Hepatocyte (in vitro differentiated cells): ENCODE measurements around the gene TNFSF12. TPM values are rescaled to one million over a fixed set of nuclear protein-coding genes. Genes with fewer than 3 reads are reported as not detected.

ENCODE experiments used
- DNase-seq: peaks from one replicate; pipeline ENCODE4 v3.0.0-alpha.2; 2016; ENCODE audit warnings: low spot score
- H2AFZ ChIP-seq: fragments of 200-600 bp; sonication (generic); 2 replicates; pipeline ENCODE4 v1.6.0; 2016; ENCODE audit warnings: antibody characterized with exemption, mild to moderate bottlenecking
- H3K27ac ChIP-seq: fragments of 200-600 bp; sonication (generic); 2 replicates; pipeline ENCODE4 v1.5.1; 2016; ENCODE audit warnings: mild to moderate bottlenecking
- H3K27me3 ChIP-seq: fragments of 200-600 bp; sonication (generic); 2 replicates; pipeline ENCODE4 v1.6.1; 2016
- H3K36me3 ChIP-seq: fragments of 200-600 bp; sonication (generic); replicated peaks from 2 replicates; pipeline ENCODE4 v1.5.1; 2016; ENCODE audit warnings: low read depth; ENCODE audit not compliant: insufficient read depth
- H3K4me1 ChIP-seq: fragments of 200-600 bp; sonication (generic); 2 replicates; pipeline ENCODE4 v1.5.1; 2016; ENCODE audit warnings: mild to moderate bottlenecking, moderate library complexity; ENCODE audit not compliant: insufficient read depth
- H3K4me2 ChIP-seq: fragments of 200-600 bp; sonication (generic); 2 replicates; pipeline ENCODE4 v1.6.0; 2016
- H3K4me3 ChIP-seq: fragments of 200-600 bp; sonication (generic); 2 replicates; pipeline ENCODE4 v1.5.1; 2016; ENCODE audit warnings: mild to moderate bottlenecking
- H3K79me2 ChIP-seq: fragments of 200-600 bp; sonication (generic); 2 replicates; pipeline ENCODE4 v1.6.0; 2017; ENCODE audit warnings: mild to moderate bottlenecking
- H3K9me2 ChIP-seq: fragments of 200-600 bp; sonication (generic); replicated peaks from 2 replicates; pipeline ENCODE4 v1.6.0; 2017; ENCODE audit warnings: mild to moderate bottlenecking; ENCODE audit not compliant: insufficient read depth
- H3K9me3 ChIP-seq: fragments of 200-600 bp; sonication (generic); 2 replicates; pipeline ENCODE4 v1.5.1; 2016; ENCODE audit warnings: low read depth, mild to moderate bottlenecking
- H4K20me1 ChIP-seq: fragments of 200-600 bp; sonication (generic); 2 replicates; pipeline ENCODE4 v1.6.0; 2016; ENCODE audit warnings: mild to moderate bottlenecking; ENCODE audit not compliant: insufficient read depth, poor library complexity, severe bottlenecking
- EZH2 ChIP-seq: fragments of 200-600 bp; sonication (generic); IDR thresholded peaks from 2 replicates; pipeline ENCODE4 v1.6.1; 2016; ENCODE audit warnings: antibody characterized with exemption, mild to moderate bottlenecking, borderline replicate concordance
- EZH2phosphoT487 ChIP-seq: fragments of 200-600 bp; sonication (generic); IDR thresholded peaks from one replicate; pipeline ENCODE4 v1.6.1; 2018; ENCODE audit warnings: antibody characterized with exemption, mild to moderate bottlenecking, low read depth, moderate library complexity; ENCODE audit not compliant: unreplicated experiment, severe bottlenecking
- WGBS: methylation state at CpG from one replicate; pipeline ENCODE4 v1.1.6; 2016; ENCODE audit warnings: low lambda C conversion rate; ENCODE audit errors: missing lambda C conversion rate; 5-methylcytosine and 5-hydroxymethylcytosine counted together
- polyA plus RNA-seq: library from polyadenylated mRNA; unstranded; fragments of >200 nt; fragmentation: Nextera tagmentation; extraction: Ambion mirVana; gene quantifications from 2 replicates; pipeline ENCODE4 v1.2.1, GENCODE V29; 2016
- total RNA-seq: library from RNA; depleted of rRNA; stranded (reverse); fragments of >200 nt; gene quantifications from 2 replicates; pipeline ENCODE4 v1.2.3, GENCODE V29; 2014
- TF ChIP-seq, protein P1 (sequence below): fragments of 200-600 bp; sonication (generic); IDR thresholded peaks from 2 replicates; pipeline ENCODE4 v1.5.1; 2016; ENCODE audit warnings: antibody characterized with exemption, mild to moderate bottlenecking; ENCODE audit not compliant: poor library complexity

Gene TNFSF12
- total and polyA plus RNA-seq, 2 experiments from 2014 or later: 4.5 to 8.0 TPM

DNA sequence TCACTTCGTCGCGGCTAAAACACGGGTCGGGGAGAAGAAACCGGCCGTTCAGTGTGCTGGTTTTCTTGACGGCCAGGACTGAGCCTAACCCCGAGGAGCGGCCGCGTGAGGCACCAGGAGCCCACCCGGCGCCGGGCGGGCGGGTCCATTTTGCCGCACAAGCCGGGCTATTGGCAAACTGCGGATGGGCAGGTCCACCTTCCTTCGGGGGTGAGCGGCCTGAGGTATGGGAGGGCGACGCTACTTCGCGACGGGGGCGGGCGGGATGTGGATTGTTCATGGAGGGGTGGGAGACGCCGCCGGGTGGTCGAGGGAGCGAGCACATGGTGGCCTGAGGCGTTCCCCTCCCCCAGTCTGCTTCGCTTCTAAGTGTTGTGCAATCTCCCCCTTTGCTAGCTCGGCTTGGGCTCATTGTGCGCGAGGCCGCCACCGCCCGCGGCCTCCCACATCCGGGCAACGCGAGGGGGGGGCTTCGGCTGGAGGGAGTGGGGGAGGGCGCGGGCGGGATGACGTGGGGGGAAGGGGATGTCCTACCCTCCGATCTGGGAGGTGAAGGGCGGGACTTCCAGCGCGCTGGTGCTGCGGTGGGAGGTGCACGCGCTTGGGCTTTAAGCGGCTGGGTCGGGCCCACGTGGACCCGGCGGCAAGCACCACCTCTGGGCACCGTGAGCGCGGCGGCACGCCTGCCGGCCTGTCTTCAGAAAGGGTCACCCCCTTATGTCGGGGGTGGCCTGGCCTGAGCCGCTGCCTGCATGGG is 24.6 kb downstream of the TNFSF12 start:
- Histone ChIP-seq H3K4me1 (peaks cover 27% of the 10 kb centered on the region), H3K4me2 (peak overlapping the region; percentile 93), H2AFZ (no peak overlapping the region), H3K27me3 (no peaks in the 10 kb centered on the region), H3K36me3 (peaks cover 3% of the 10 kb centered on the region), H3K4me3 (peak overlapping the region; percentile 68), H3K79me2 (peaks cover 60% of the 10 kb centered on the region), H3K27ac (peak overlapping the region; percentile 91), H3K9me2 (no peaks in the 10 kb centered on the region), H3K9me3 (no peaks in the 10 kb centered on the region), H4K20me1 (peaks cover 49% of the 10 kb centered on the region)
- peak; percentile 94 for DNase-seq
- WGBS: under 1% methylated on average over 46 of the region's 71 CpGs
- TF ChIP-seq EZH2 (no peak), EZH2phosphoT487 (no peak)

DNA sequence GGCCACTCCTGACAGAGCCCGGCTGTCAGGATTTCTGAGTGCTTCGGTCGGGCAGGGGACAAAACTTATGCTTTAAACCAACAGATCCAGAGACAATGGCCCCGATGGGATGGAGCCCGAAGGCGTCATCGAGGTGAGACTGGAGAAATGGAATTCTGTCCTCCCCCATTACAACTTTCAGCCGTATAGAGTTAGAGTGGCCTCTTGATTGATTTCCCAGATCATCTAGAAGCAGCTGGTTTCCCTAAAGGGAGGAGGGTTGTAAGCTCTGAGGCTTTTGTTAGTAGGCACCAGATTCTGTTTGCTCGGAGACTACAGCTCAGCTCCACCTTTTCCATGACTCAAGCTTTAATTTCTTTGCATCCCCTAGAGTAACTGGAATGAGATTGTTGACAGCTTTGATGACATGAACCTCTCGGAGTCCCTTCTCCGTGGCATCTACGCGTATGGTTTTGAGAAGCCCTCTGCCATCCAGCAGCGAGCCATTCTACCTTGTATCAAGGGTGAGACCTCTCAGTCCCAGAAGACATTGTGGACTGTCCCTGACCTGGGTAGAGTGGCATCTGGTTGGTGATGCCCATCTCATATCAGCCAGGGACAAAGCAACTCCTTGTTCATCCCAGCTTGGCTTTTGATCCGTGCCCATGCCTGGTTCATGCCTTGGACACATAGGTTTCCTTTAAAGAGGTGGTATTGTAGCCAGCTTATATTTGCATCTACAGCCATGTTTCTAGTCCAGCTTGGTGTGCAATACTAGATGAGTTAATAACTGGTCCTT is 25.5 kb downstream of the TNFSF12 start:
- H3K9me2 ChIP-seq: no peaks in the 10 kb centered on the region
- H3K4me3 ChIP-seq: peak overlapping the region; percentile 68
- H2AFZ ChIP-seq: no peak overlapping the region
- peak; percentile 17 for DNase-seq
- TF ChIP-seq, protein P1, sequence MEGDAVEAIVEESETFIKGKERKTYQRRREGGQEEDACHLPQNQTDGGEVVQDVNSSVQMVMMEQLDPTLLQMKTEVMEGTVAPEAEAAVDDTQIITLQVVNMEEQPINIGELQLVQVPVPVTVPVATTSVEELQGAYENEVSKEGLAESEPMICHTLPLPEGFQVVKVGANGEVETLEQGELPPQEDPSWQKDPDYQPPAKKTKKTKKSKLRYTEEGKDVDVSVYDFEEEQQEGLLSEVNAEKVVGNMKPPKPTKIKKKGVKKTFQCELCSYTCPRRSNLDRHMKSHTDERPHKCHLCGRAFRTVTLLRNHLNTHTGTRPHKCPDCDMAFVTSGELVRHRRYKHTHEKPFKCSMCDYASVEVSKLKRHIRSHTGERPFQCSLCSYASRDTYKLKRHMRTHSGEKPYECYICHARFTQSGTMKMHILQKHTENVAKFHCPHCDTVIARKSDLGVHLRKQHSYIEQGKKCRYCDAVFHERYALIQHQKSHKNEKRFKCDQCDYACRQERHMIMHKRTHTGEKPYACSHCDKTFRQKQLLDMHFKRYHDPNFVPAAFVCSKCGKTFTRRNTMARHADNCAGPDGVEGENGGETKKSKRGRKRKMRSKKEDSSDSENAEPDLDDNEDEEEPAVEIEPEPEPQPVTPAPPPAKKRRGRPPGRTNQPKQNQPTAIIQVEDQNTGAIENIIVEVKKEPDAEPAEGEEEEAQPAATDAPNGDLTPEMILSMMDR: no peak
- TF ChIP-seq EZH2phosphoT487 (no peak), EZH2 (no peak)
- H3K4me1 ChIP-seq: peaks cover 32% of the 10 kb centered on the region
- H3K4me2 ChIP-seq: peak overlapping the region; percentile 93
- 23% methylated on average over 15 of the region's 15 CpGs for WGBS
- H3K27me3 ChIP-seq: no peaks in the 10 kb centered on the region
- peak overlapping the region; percentile 91 for H3K27ac ChIP-seq
- peaks cover 56% of the 10 kb centered on the region for H3K79me2 ChIP-seq
- H4K20me1 ChIP-seq: peaks cover 49% of the 10 kb centered on the region
- no peaks in the 10 kb centered on the region for H3K9me3 ChIP-seq
- peaks cover 3% of the 10 kb centered on the region for H3K36me3 ChIP-seq

DNA sequence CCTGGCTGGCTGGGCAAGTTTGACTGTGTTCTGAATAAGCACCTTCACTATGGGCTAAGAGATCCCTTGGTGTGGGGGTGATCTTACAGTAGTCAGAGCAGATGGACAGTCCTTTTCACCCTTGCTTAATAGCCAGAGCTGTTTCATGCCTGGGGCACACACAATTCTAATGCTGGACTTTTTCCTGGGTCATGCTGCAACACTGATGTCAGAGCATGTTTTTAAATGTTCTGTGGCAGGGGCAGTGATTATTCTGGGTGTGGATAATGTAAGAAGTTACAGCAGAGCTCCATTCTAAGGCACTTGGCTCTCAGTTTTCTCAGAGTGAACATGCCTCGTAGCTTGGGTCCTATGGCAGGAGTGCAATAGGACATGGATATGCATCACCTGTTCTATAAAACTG is 26.6 kb downstream of the TNFSF12 start:
- peaks cover 61% of the 10 kb centered on the region for H3K79me2 ChIP-seq
- peaks cover 49% of the 10 kb centered on the region for H4K20me1 ChIP-seq
- peak overlapping the region; percentile 93 for H3K4me2 ChIP-seq
- peaks cover 42% of the 10 kb centered on the region for H3K4me1 ChIP-seq
- no peaks in the 10 kb centered on the region for H3K9me2 ChIP-seq
- no peak overlapping the region for H3K4me3 ChIP-seq
- H3K27me3 ChIP-seq: no peaks in the 10 kb centered on the region
- no peak overlapping the region for H2AFZ ChIP-seq
- H3K36me3 ChIP-seq: peaks cover 3% of the 10 kb centered on the region
- TF ChIP-seq EZH2 (no peak), EZH2phosphoT487 (no peak)
- TF ChIP-seq, protein P1: no peak
- DNase-seq: no peak
- no peaks in the 10 kb centered on the region for H3K9me3 ChIP-seq
- WGBS: 83% methylated on average over 1 of the region's 1 CpG
- peak overlapping the region; percentile 91 for H3K27ac ChIP-seq

DNA sequence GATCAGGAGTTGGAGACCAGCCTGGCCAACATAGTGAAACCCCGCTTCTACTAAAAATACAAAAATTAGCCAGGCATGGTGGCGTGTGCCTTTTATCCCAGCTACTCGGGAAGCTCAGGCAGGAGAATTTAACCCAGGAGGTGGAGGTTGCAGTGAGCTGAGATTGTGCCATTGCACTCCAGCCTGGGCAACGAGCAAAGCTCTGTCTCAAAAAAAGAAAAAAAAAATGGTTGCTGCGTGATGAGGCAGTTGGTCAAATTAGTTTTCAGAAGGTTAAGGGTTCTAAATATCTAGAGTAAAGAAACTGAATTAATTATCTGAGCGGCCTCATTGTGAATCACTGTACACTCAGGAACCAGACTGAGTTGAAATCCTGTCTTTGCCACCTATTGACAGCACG is 27.1 kb downstream of the TNFSF12 start:
- Histone ChIP-seq H3K4me3 (no peak overlapping the region), H3K36me3 (peaks cover 3% of the 10 kb centered on the region)
- 91% methylated on average over 7 of the region's 7 CpGs for WGBS

More for the DNA sequence above, 27.1 kb downstream of the TNFSF12 start:
- Histone ChIP-seq H3K4me2 (peak overlapping the region; percentile 93), H3K9me2 (no peaks in the 10 kb centered on the region), H3K27ac (peak overlapping the region; percentile 91), H3K27me3 (no peaks in the 10 kb centered on the region), H3K4me1 (peaks cover 42% of the 10 kb centered on the region), H4K20me1 (peaks cover 49% of the 10 kb centered on the region), H2AFZ (no peak overlapping the region), H3K79me2 (peaks cover 61% of the 10 kb centered on the region), H3K9me3 (no peaks in the 10 kb centered on the region)
- TF ChIP-seq, protein P1: no peak
- TF ChIP-seq EZH2phosphoT487 (no peak), EZH2 (no peak)
- DNase-seq: no peak
